Smooth muscle cell (in vitro differentiated cells): Measurements from ENCODE around the gene CACNB1. TPM values are rescaled to one million over a fixed set of nuclear protein-coding genes. Genes with fewer than 3 reads are reported as not detected.
A peak's percentile ranks its signal among the peaks of the same experiment; 100 is the strongest.

Experiments
- DNase-seq: peaks from one replicate; lab custom pipeline; 2025; ENCODE audit not compliant: unreplicated experiment; lab: John Stamatoyannopoulos, UW
- H2AFZ ChIP-seq: fragments of 200-600 bp; sonication (generic); 2 replicates; pipeline ENCODE4 v1.6.0; 2016; ENCODE audit warnings: antibody characterized with exemption, low read depth, mild to moderate bottlenecking
- H3F3A ChIP-seq: fragments of 200-600 bp; sonication (generic); 2 replicates; pipeline ENCODE4 v1.6.0; 2017; ENCODE audit warnings: antibody characterized with exemption, low read depth
- H3K27ac ChIP-seq: fragments of 200-600 bp; sonication (generic); 2 replicates; pipeline ENCODE4 v1.5.1; 2016; ENCODE audit warnings: low read depth, mild to moderate bottlenecking
- H3K27me3 ChIP-seq: fragments of 200-600 bp; sonication (generic); 2 replicates; pipeline ENCODE4 v1.6.1; 2016; ENCODE audit warnings: low read depth, mild to moderate bottlenecking
- H3K36me3 ChIP-seq: fragments of 200-600 bp; sonication (generic); 2 replicates; pipeline ENCODE4 v1.5.1; 2016; ENCODE audit warnings: low read depth
- H3K4me1 ChIP-seq: fragments of 200-600 bp; sonication (generic); 2 replicates; pipeline ENCODE4 v1.5.1; 2016; ENCODE audit warnings: low read depth
- H3K4me2 ChIP-seq: fragments of 200-600 bp; sonication (generic); 2 replicates; pipeline ENCODE4 v1.6.0; 2016; ENCODE audit warnings: mild to moderate bottlenecking
- H3K4me3 ChIP-seq: fragments of 200-600 bp; sonication (generic); 2 replicates; pipeline ENCODE4 v1.5.1; 2016; ENCODE audit warnings: mild to moderate bottlenecking
- H3K79me2 ChIP-seq: fragments of 200-600 bp; sonication (generic); 2 replicates; pipeline ENCODE4 v1.6.0; 2016; ENCODE audit warnings: low read depth, mild to moderate bottlenecking
- H3K9ac ChIP-seq: fragments of 200-600 bp; sonication (generic); 2 replicates; pipeline ENCODE4 v1.6.0; 2016; ENCODE audit warnings: low read depth
- H3K9me3 ChIP-seq: fragments of 200-600 bp; sonication (generic); replicated peaks from 2 replicates; pipeline ENCODE4 v1.5.1; 2016; ENCODE audit warnings: low read depth
- H4K20me1 ChIP-seq: fragments of 200-600 bp; sonication (generic); 2 replicates; pipeline ENCODE4 v1.6.0; 2016; ENCODE audit warnings: low read depth
- CTCF ChIP-seq: fragments of 200-600 bp; sonication (generic); IDR thresholded peaks from 2 replicates; pipeline ENCODE4 v1.5.1; 2017; ENCODE audit warnings: borderline replicate concordance, mild to moderate bottlenecking, antibody characterized with exemption; ENCODE audit not compliant: insufficient read depth, poor library complexity, severe bottlenecking
- WGBS: methylation state at CpG from one replicate; pipeline ENCODE4 v1.1.7; 2016; ENCODE audit warnings: low lambda C conversion rate; 5-methylcytosine and 5-hydroxymethylcytosine counted together
- polyA plus RNA-seq: library from polyadenylated mRNA; unstranded; fragments of >200 nt; fragmentation: Nextera tagmentation; extraction: Ambion mirVana; gene quantifications from 2 replicates; pipeline ENCODE4 v1.2.1, GENCODE V29; 2016
- total RNA-seq: library from RNA; depleted of rRNA; stranded (reverse); fragments of >200 nt; gene quantifications from 2 replicates; pipeline ENCODE4 v1.2.3, GENCODE V29; 2014

The CACNB1 gene
- total and polyA plus RNA-seq, 2 experiments from 2014 or later, result 7.1 to 9.2 TPM

GRCh38 chr17:39209317-39210092, 12.0 kb upstream of the CACNB1 start:
- peaks cover 8% of the 10 kb centered on the region for H3F3A ChIP-seq
- no peaks in the 10 kb centered on the region for H3K27me3 ChIP-seq
- peak overlapping the region; percentile 43 for H3K4me3 ChIP-seq
- H4K20me1 ChIP-seq, result peaks cover under 1% of the 10 kb centered on the region
- 14% methylated on average over 23 of the region's 39 CpGs for WGBS
- DNase-seq, result peak; percentile 55
- peaks cover 3% of the 10 kb centered on the region for H3K36me3 ChIP-seq
- no peak overlapping the region for H2AFZ ChIP-seq
- no peak for TF ChIP-seq CTCF
- H3K9me3 ChIP-seq, result no peaks in the 10 kb centered on the region
- H3K4me2 ChIP-seq, result peak overlapping the region; percentile 83
- H3K4me1 ChIP-seq, result peaks cover 5% of the 10 kb centered on the region
- H3K27ac ChIP-seq, result no peak overlapping the region
- H3K9ac ChIP-seq, result peak overlapping the region; percentile 52
- no peaks in the 10 kb centered on the region for H3K79me2 ChIP-seq

- H3K79me2 ChIP-seq, result no peaks in the 10 kb centered on the region
- H3K4me1 ChIP-seq, result peaks cover 5% of the 10 kb centered on the region
- TF ChIP-seq CTCF, result no peak
- H3F3A ChIP-seq, result peaks cover 14% of the 10 kb centered on the region
- H3K4me3 ChIP-seq, result no peak overlapping the region
- no peak overlapping the region for H3K27ac ChIP-seq
- H4K20me1 ChIP-seq, result peaks cover 7% of the 10 kb centered on the region
- peaks cover 9% of the 10 kb centered on the region for H3K36me3 ChIP-seq
- H3K4me2 ChIP-seq, result peak overlapping the region; percentile 83
- 66% methylated on average over 8 of the region's 8 CpGs for WGBS
- peak overlapping the region; percentile 52 for H3K9ac ChIP-seq
- H2AFZ ChIP-seq, result no peak overlapping the region
- H3K27me3 ChIP-seq, result no peaks in the 10 kb centered on the region
- DNase-seq, result no peak
- H3K9me3 ChIP-seq, result no peaks in the 10 kb centered on the region
Measured at GRCh38 chr17:39208893-39209292, 11.4 kb upstream of the CACNB1 start.

GRCh38 chr17:39208136-39208535, 10.7 kb upstream of the CACNB1 start:
- no peak overlapping the region for H3K9ac ChIP-seq
- 83% methylated on average over 7 of the region's 7 CpGs for WGBS
- peaks cover 5% of the 10 kb centered on the region for H3K4me1 ChIP-seq
- H3K9me3 ChIP-seq, result no peaks in the 10 kb centered on the region
- H3K4me2 ChIP-seq, result no peak overlapping the region
- H3K4me3 ChIP-seq, result no peak overlapping the region
- no peaks in the 10 kb centered on the region for H3K27me3 ChIP-seq
- peaks cover 9% of the 10 kb centered on the region for H3K36me3 ChIP-seq
- no peak overlapping the region for H3K27ac ChIP-seq
- no peak for TF ChIP-seq CTCF
- no peak overlapping the region for H2AFZ ChIP-seq
- no peaks in the 10 kb centered on the region for H3K79me2 ChIP-seq
- H3F3A ChIP-seq, result peaks cover 17% of the 10 kb centered on the region
- H4K20me1 ChIP-seq, result peaks cover 14% of the 10 kb centered on the region
- no peak for DNase-seq

- Histone ChIP-seq H3K27me3 (no peaks in the 10 kb centered on the region), H3K4me2 (no peak overlapping the region), H3F3A (peaks cover 32% of the 10 kb centered on the region), H3K9me3 (no peaks in the 10 kb centered on the region), H4K20me1 (peaks cover 36% of the 10 kb centered on the region), H2AFZ (no peak overlapping the region), H3K36me3 (peaks cover 9% of the 10 kb centered on the region), H3K4me3 (no peak overlapping the region), H3K27ac (no peak overlapping the region), H3K9ac (no peak overlapping the region), H3K79me2 (peaks cover 22% of the 10 kb centered on the region), H3K4me1 (peaks cover 22% of the 10 kb centered on the region)
- WGBS, result 94% methylated on average over 3 of the region's 3 CpGs
- DNase-seq, result no peak
- no peak for TF ChIP-seq CTCF
Measured at GRCh38 chr17:39205112-39205526, 7.7 kb upstream of the CACNB1 start.
